T1000 (cell line): Measurements from ENCODE around the gene SLC27A3.
"Not testable (repeated sequence)": the region's sequence is repeated elsewhere in the genome, so short reads cannot be mapped to it uniquely, and the experiment has no call there.

ENCODE experiments used
- DNase-seq: peaks from one replicate; lab custom pipeline; 2025; ENCODE audit warnings: mixed read lengths; lab: John Stamatoyannopoulos, UW

Gene SLC27A3

GRCh38 chr1:153779781-153780541 lies 4.8 kb downstream of the SLC27A3 start:
- no peak for DNase-seq

GRCh38 chr1:153780551-153780950 lies 5.3 kb downstream of the SLC27A3 start:
- DNase-seq: no peak

DNA sequence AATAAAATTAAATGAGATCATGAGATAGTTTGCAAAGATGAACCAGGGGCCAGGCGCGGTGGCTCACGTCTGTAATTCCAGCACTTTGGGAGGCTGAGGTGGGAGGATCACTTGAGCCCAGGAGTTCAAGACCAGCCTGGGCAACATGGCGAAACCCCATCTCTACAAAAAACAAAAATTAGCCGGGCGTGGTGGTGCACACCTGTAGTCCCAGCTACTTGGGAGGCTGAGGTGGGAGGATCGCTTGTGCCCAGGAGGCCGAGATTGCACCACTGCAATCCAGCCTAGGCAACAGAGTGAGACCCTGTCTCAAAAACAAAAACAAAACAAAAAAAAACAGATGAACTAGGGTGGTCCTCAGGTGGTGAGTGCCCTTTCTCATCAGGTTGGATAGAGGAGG lies 7.4 kb downstream of the SLC27A3 start:
- DNase-seq: not testable (repeated sequence)

GRCh38 chr1:153783233-153784190 lies 8.3 kb downstream of the SLC27A3 start:
- peak; percentile 82 for DNase-seq

GRCh38 chr1:153786038-153786790 lies 11.0 kb downstream of the SLC27A3 start:
- no peak for DNase-seq

DNA sequence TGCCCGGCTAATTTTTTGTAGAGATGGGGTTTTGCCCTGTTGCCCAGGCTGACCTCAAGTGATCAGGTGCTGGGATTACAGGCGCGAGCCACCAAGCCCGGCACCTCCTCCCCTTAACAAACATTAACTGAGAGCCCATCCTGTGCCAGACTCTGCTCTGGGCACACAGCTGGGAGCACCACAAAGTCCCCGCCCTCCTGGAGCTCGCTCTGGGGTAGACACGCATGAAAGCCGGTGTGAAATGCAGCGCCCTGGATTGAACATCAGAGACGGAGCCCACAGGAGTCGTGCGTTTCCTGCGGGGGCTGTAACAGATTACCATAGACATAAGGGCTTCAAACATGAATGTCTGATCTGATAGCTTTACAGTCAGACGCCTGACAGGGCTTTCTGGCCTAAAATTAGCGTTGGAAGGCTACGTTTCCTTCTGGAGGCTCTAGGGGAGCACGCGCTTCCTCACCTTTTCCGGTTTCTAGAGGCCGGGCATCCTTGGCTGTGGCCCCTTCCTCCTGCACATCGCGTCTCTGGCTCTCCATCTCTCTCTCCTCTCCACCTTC lies 14.3 kb downstream of the SLC27A3 start:
- no peak for DNase-seq

DNA sequence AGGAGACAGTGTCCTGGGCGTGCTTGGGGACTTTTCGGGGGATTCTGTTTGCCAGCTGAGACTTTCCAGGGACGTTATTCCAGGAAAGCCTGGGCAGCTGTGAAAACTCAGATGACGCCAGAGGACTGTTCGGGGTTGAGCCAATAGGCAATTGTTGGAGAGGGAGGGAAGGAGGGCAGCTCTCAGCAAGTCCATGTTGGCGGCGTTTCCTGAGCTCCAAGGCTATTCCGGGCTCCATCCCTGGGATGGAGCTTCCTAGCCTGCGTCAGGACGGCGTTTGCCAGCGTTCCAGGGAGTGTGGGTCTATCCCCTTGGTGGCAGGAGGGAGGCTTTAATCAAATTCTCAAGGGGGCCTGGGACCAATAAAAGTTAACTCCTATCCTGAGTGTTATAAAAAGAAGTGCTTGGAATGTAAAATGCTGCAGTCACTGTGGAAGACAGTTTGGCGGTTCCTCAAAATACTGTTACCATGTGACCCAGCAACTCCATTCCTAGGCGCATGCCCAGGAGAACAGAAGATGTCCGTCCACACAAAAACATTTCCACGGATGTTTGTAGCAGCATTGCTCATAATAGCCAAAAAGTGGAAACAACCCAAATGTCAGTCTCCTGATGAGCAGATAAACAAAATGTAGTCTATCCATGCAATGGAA lies 15.2 kb downstream of the SLC27A3 start:
- DNase-seq: no peak

DNA sequence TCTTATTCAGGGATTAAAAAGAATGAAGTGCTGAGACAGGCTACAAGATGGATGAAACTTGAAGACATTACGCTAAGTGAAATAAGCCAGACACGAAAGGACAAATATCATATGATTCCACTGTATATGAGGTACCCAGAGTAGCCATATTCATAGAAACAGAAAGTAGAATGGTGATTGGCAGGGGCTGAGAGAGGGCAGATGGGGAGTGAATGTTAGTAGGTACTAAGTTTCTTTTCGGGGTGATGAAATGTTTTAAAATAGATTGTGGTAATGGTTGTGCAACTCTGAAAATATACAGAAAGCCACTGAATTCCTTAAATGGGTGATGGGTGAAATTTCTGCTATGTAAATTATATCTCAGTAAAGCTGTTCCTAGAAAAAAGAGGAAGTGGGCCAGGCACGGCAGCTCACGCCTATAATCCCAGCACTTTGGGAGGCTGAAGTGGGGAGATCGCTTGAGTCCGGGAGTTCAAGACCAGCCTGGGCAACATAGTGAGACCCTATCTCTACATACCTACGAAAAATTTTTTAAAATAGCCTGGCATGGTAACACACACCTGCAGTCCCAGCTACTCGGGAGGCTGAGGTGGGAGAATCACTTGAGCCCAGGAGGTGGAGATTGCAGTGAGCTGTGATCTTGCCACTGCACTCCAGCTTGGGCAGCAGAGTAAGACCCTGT lies 15.9 kb downstream of the SLC27A3 start:
- DNase-seq: no peak

DNA sequence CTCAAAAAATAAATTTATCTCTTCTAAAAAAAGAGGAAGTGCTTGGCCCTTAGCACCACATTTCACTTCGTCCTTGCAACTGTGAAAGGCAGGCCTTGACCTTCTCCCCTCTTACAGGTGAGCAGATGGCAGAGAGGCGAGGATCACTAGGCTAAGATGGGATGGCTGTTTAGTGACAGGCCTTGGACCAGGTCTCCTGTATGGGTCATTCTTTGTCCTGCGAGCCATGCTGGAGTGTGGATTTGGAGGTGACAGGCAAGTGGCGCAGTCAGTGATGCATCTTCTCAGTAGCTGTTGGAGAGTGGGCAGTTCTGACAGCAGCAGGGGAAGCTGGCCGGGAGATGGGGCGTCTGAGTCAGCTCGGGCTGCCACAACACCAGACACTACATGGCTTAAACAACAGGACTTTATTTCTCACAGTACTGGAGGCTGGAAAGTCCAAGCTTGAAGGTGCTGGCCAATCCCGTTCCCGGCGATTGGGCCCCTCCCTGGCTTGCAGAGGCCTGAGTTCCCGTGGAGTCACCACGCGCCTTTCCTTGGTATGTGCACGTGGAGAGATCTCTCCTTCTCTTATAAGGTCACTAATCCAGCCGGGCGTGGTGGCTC lies 16.5 kb downstream of the SLC27A3 start:
- DNase-seq: no peak

DNA sequence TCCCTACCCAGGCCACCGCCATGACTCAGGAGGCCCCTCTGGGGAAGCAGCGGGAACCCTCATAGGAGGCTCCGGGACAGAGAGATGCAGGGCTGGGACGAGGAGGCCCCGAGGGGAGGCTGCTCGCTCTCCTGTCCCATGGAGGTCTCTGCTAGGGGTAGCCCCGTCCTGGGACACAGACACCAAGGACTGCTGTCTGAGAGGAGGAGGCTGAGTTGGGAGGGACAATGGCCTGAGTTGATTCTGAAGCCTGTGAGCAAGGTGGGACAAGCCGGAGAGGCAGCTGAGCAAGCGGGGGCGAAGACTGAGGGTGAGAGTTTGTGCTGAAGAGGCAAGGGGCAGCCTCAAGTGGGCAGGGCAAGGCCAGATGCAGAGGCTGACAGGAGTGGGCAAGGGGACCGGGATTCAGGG lies 17.4 kb downstream of the SLC27A3 start:
- no peak for DNase-seq

DNA sequence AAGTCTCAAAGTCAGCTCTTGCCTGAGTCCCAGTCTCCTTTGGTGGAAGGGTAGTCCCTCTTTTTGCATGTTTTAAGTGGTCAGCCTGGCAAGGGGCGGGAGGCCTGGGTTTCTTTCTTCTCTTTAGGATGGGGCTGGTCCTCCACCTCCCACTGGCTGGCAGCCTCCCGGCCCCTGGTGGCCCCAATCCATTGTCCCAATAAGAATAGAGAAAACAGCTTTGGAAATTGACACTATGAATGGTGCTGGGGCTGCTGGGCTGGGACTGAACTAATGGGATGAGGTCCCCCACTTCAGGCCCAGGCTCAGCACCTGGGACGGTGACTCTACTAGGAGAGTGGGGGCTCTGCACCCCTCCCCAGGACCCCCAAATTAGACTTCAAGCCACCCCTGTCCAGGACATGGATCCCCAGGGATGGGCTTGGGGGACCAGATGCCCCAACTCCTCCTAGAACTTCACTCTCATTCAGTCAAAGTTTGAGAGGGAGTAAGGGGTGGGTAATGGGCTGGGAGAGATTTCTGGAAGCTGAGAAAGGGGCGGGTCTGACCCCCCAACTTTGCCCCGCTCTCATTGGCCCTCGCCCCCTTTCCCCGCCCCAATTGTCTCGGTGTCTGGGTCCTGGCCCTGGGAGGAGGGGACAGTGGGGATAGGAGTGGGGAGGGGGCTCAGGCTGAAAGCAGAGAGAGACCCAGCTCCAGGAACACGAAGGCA lies 18.2 kb downstream of the SLC27A3 start:
- no peak for DNase-seq

- no peak for DNase-seq
These were observed 18.9 kb downstream of the SLC27A3 start for GRCh38 chr1:153793973-153794615.

- DNase-seq: no peak
These were observed 19.6 kb downstream of the SLC27A3 start for GRCh38 chr1:153794624-153795329.

DNA sequence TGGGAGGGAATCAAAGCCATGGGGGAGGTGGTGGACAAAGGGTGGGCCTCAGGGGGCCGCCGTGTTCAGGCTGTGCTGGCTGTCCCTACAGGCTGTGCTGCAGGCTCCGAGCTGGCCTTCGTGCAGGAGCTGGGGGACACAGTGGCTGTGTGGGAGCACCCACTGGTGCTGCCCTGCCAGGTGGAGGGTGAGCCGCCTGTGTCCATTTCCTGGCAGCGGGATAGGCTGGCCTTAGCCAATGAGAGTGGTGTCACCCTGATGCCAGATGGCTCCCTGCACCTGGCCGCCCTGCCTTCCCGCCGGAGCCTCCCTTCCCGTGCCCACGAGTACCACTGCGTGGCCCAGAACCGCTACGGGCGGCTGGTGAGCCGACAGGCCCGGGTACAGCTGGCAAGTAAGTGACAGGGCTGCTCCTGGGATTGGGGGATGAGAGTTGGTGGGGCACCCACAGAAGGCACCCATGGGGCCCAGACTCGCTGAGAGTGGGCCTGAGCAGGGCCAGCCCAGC lies 20.2 kb downstream of the SLC27A3 start:
- DNase-seq: no peak

DNA sequence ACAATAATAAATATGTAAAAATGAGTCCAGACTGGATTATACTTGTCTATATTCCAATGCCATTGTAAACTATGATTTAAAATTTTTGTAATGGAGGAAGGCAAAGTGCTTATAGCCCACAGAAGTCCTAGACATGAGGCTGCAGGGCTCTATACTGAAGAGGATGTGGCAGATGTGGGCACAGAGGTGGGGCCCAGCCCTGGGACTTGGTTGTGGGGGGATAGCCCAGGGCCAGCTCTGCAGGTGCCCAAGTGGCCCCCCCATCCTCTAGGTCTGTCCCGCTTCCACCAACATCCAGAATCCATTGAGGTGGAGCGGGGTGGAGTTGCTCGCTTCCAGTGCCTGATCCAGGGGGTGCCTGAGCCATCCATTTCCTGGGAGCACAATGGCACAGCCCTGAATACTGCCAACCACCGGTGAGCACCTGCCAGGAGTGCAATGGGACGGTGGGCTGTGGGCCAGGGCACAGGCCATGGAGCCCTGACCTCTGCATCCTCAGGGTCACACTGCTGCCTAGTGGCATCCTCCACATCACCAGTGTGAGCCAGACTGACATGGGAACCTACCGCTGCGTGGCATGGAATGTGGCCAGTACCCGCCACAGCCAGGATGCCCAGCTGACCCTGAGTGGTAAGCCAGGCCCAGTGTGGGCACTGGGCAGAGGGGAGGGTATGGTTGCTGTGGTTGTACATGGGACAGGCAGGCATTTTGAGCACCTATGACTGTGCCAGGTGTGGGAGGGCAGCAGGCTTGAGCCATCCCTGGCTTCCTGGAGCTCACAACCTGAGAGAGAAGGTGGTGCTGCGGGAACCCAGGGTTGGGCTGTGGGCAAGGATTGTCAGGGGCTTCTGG lies 21.0 kb downstream of the SLC27A3 start:
- DNase-seq: no peak

DNA sequence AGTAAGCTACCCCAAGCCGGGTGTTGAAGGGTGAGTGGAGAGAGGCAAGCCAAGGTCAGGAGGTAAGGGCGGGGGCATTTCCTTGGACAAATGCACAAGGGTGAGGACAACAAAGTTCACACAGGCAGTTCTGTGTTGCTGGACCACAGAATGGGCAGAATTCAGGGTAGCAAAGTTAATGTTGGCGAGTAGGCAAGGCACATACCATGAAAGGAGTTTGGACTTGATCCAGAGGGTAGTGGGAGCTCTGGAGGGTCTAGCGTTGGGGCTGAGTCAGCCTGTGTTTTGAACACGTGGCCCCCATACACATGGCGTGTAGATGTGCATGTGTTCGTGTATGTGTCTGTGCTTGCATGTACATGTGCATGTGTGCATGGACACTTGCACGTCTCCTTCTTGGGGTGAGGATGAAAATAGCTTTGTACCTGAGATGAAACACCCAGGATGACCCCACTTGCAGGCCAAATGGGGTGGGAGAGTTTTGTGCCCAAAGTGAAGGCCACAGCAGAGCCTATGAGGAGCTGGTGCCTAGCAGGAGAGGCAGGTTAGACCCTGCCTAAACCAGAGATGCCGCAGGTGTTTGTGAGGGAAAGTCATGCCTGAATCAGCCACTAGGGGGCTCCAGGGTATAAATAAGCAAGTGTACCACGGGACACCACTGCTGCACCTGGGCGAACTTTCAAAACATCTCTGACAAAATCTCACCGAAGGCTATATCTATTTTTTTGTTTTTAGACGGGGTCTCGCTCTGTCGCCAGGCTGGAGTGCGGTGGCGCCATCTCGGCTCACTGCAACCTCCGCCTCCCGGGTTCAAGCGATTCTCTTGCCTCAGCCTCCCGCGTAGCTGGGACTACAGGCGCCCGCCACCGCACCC lies 21.8 kb downstream of the SLC27A3 start:
- DNase-seq: no peak

DNA sequence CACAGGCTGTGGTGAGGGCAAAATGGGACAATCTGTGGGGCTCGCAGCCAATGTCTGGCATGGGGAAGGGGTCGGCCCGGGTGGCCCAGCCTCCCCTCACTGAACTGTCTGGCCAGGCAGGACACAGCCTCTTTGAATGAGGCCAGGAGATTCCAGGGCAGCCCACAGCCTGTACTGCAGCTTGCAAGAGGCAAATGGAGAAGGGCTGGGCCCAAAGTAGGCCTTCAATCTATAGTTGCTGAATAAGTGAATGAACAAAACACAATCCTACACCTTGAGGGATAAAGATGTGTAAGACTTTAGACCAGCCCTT lies 23.2 kb downstream of the SLC27A3 start:
- DNase-seq: no peak
